Fibroblast of gingiva (primary cell): ENCODE data around the gene MBTPS2.
"Not testable (repeated sequence)": the region's sequence is repeated elsewhere in the genome, so short reads cannot be mapped to it uniquely, and the experiment has no call there.

Experiments used
- DNase-seq: peaks from one replicate; pipeline ENCODE4 v3.0.0-alpha.2; 2011; ENCODE audit warnings: low read depth

The MBTPS2 gene

GRCh38 chrX:21856504-21856903, 17.1 kb downstream of the MBTPS2 start:
- no peak for DNase-seq

DNA sequence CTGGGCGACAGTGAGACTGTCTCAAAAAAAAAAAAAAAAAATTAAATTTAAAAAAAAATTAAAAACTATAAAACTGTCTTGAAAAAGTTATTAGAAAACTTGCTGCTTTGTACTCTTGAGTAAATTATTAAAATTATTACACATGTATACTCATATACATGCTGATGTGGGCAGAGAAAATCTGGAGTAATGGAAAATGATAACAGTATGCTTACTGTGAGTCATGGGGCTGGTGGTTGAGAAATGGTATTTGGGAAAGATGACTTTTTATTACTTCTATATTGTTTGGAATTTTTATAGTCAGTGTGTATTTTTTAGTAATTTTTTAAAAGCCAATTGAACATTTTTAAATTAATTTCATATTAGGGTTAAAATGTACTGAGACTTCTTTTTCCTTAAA, 23.8 kb downstream of the MBTPS2 start:
- DNase-seq: no peak

- DNase-seq: no peak
Measured at GRCh38 chrX:21865436-21865835, 26.0 kb downstream of the MBTPS2 start.

DNA sequence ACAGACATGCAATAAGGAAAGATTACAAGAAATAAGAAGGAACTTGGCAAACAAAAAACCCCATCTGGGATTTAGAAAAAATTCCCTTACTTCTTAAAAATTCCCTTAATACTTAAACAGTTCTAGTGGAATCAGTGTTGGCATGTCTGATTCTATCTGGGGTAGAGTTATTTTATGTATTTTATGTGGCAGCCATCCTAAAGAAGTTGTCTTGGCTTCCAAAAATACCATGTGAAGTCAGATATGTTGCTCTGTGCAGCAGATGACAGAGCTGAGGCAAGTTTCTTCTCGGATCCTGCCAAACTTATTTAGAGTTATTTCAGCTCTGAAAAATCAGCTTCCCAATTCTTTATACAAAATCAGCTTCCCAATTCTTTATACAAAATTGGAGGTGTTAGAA, 31.1 kb downstream of the MBTPS2 start:
- DNase-seq: peak; percentile 34

- DNase-seq: peak; percentile 1
Measured at GRCh38 chrX:21873063-21873775, 33.8 kb downstream of the MBTPS2 start.

- not testable (repeated sequence) for DNase-seq
Measured at GRCh38 chrX:21874182-21874581, 34.8 kb downstream of the MBTPS2 start.

DNA sequence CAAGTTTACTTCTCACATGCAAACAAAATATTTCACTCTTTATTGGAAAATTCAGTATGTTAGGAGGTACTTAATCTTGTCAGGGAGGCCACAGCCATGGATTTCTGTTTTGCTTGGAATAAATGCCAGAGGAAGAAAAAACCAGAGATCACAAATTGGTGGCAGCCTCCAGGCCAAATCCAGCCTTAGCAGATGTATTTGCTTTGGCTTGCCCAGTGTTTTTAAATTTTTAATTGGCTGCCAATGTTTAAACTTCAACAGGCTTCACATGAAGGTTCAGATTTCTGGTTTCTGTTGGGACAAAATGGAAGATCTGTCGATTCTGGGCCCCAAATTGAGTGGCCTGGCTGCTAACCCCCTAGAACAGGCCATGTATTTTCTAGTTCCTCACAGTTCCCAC, 35.6 kb downstream of the MBTPS2 start:
- DNase-seq: peak; percentile 7

DNA sequence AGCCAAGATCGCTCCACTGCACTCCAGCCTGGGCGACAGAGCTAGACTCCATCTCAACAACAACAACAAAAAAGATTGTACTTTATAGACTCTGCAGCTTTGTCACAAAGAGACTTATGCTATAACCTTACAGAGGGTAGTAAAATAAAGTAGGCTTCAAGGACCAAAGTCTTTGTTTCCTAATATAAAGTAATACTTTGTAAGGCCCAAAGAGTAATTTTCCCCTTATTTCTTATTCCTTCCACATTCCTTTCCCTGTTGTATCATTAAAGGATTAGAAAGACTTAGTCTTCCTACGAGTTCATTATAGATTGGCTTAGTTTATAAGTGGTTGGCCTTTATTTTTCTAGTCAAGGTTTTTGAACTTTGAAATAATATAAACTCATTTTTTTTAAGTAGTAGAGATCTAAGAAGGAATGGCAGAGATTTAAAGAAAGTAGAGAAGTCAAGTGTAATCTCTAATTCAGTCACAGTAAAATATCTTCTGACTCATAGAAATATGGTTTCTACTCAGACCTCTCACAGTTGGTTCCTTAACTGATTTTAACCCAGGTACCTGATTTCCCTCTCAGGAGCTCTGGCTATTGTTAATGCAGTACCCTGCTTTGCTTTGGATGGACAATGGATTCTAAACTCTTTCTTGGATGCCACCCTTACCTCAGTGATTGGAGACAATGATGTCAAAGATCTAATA, 42.6 kb downstream of the MBTPS2 start:
- no peak for DNase-seq

- no peak for DNase-seq
Measured at GRCh38 chrX:21883258-21883657, 43.8 kb downstream of the MBTPS2 start.

GRCh38 chrX:21885568-21885967, 46.2 kb downstream of the MBTPS2 start:
- DNase-seq: peak; percentile 30

GRCh38 chrX:21905313-21905712, 65.9 kb downstream of the MBTPS2 start:
- DNase-seq: no peak

GRCh38 chrX:21905953-21906352, 66.5 kb downstream of the MBTPS2 start:
- DNase-seq: no peak

GRCh38 chrX:21907260-21907659, 67.8 kb downstream of the MBTPS2 start:
- DNase-seq: no peak

DNA sequence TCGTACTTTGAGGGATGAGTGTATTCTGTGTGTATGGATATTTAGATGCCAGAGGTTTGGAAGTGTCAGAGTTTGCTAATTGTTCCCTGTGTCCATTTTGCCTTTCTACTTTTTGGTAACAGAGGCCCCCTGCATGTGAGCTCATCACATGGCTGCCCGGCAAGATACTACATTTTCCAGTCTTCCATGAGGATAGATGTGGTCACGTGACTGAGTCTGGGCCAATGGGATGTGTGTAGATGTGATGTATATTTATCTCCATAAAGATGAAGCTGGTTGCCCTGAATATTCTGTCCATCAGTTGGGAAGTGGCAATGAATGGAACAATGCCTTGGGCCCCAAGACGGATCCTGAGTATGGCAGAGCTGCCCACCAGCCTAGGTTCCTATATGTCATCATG, 72.1 kb downstream of the MBTPS2 start:
- no peak for DNase-seq

- no peak for DNase-seq
Measured at GRCh38 chrX:21912220-21912619, 72.8 kb downstream of the MBTPS2 start.

- no peak for DNase-seq
Measured at GRCh38 chrX:21912989-21913388, 73.6 kb downstream of the MBTPS2 start.

DNA sequence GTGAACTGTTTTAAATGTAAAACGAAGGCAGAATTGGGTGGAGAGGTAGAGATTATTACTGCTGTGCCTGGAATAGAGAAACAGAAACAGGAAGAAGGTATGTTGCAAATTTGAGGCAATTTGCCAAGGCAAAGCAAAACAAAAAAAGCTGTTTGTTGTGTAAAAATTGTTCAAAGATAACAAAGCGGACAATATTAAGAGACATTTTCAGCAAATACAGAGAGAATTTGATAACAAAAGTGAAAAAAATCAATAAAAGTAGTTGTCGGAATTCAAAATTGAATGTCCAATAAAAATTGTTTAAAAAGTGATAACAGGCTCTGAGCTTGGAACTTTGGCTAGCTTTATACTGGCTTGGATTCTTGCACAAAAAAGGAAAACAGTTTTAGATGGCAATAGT, 86.7 kb downstream of the MBTPS2 start:
- no peak for DNase-seq

- DNase-seq: peak; percentile 85
Measured at GRCh38 chrX:21926527-21927278, 87.3 kb downstream of the MBTPS2 start.

- DNase-seq: no peak
Measured at GRCh38 chrX:21929209-21929608, 89.8 kb downstream of the MBTPS2 start.

- no peak for DNase-seq
Measured at GRCh38 chrX:21930986-21931385, 91.6 kb downstream of the MBTPS2 start.

DNA sequence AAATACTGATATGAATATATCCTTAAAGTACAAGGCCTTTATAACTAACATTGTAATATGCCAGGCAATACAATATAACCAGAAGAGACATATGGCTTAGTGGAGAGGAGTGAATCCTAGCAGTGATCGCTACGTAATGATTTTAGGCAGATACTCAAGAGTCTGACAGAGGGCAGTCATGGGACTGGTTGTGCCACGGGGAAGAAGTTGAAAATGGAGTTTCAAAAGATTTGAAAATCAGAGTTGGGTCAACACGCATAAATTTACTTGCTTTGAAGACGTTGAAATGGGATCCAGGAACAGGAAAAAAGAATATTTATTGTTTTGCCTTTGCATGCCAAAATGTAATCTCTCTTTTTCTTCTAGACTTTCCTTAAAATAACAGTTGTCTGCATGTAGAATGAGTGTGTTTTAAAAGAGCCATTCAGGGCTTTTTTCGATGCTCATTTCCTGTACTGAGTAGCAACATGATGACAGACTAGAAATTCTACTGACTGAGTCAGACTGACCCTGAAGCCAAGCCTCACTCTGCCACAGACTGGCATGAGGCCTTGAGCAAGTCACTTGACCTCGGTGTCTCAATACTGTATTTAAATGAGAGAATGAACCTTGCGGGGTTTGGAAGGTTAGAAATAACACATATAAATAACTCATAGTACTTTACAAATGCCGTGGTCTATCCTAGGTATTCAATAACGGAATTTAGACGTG, 93.0 kb downstream of the MBTPS2 start:
- peak; percentile 78 for DNase-seq

- DNase-seq: no peak
Measured at GRCh38 chrX:21933077-21933476, 93.7 kb downstream of the MBTPS2 start.
